B cell (primary cell): Measurements from ENCODE around the gene BMPR1A. TPM values are rescaled to one million over a fixed set of nuclear protein-coding genes. Genes with fewer than 3 reads are reported as not detected.

Source experiments
- ATAC-seq: fragments of 200-7000 bp; cut with Tn5 transposase; one replicate; pipeline ENCODE4 v1.10.0; 2021; ENCODE audit warnings: low read depth, mild to moderate bottlenecking, moderate number of reproducible peaks, moderate library complexity
- CTCF ChIA-PET: fragments of 350-600 bp; sonication (Branson Sonifier 250); formaldehyde crosslinking; loops from one replicate; lab custom pipeline; 2021; ENCODE audit warnings: antibody characterized with exemption, inconsistent platforms; lab: Charles Lee
- POLR2A ChIA-PET: fragments of 350-600 bp; sonication (Branson Sonifier 250); formaldehyde crosslinking; loops from one replicate; lab custom pipeline; 2021; ENCODE audit warnings: antibody characterized with exemption; lab: Charles Lee
- DNase-seq: peaks from one replicate; pipeline ENCODE4 v3.0.0; 2013
- H2AFZ ChIP-seq: 2 replicates; pipeline ENCODE4 v1.6.1; 2012; ENCODE audit warnings: mild to moderate bottlenecking, low read depth, low read length; ENCODE audit not compliant: insufficient read depth, poor library complexity, severe bottlenecking
- H3K27ac ChIP-seq, 2 donors: 1 replicate in 1 of 2; 2 replicates in 1 of 2; pipeline ENCODE4 v1.5.1; 2012 to 2013; ENCODE audit warnings: low read length in 2 of 2, mild to moderate bottlenecking in 2 of 2, moderate library complexity in 1 of 2
- H3K27me3 ChIP-seq, 4 experiments: fragments of 200-600 bp in 1 of 4; sonication (generic) in 1 of 4; replicated peaks in 1 of 4; 1 replicate in 2 of 4; 2 replicates in 2 of 4; pipeline versions ENCODE4 v1.6.1 to v1.7.0; 2013 to 2016; ENCODE audit warnings: low read length in 3 of 4, mild to moderate bottlenecking in 2 of 4, mixed read lengths in 1 of 4, moderate library complexity in 1 of 4; ENCODE audit not compliant: insufficient read depth in 4 of 4, control insufficient read depth in 3 of 4; ENCODE audit errors: control extremely low read depth in 1 of 4
- H3K36me3 ChIP-seq, 2 experiments: replicated peaks in 1 of 2; 1 replicate in 1 of 2; 2 replicates in 1 of 2; pipeline versions ENCODE4 v1.6.1 to v1.7.1; 2013; ENCODE audit warnings: low read length in 1 of 2; ENCODE audit not compliant: insufficient read depth in 2 of 2, control insufficient read depth in 1 of 2; ENCODE audit errors: control extremely low read depth in 1 of 2, extremely low read depth in 1 of 2
- H3K4me1 ChIP-seq, 2 donors: fragments of 200-600 bp in 1 of 2; sonication (generic) in 1 of 2; 1 replicate in 1 of 2; 2 replicates in 1 of 2; pipeline versions ENCODE4 v1.5.1 to v1.6.1; 2013 to 2017; ENCODE audit warnings: low read length in 2 of 2; ENCODE audit not compliant: control insufficient read depth in 2 of 2, insufficient read depth in 2 of 2
- H3K4me2 ChIP-seq: replicated peaks from 2 replicates; pipeline ENCODE3; 2012; ENCODE audit warnings: mild to moderate bottlenecking, low read depth, low read length; ENCODE audit not compliant: poor library complexity, severe bottlenecking
- H3K4me3 ChIP-seq, 5 experiments: fragments of 200-600 bp in 1 of 5; sonication (generic) in 1 of 5; 1 replicate in 3 of 5; 2 replicates in 2 of 5; pipeline versions ENCODE4 v1.5.1 to v1.7.0; 2011 to 2016; ENCODE audit warnings: low read length in 4 of 5, mild to moderate bottlenecking in 4 of 5, low read depth in 2 of 5, control low read depth in 1 of 5, moderate library complexity in 1 of 5; ENCODE audit not compliant: insufficient read depth in 1 of 5; ENCODE audit errors: control extremely low read depth in 1 of 5, extremely low read depth in 1 of 5
- H3K79me2 ChIP-seq: fragments of 200-600 bp; sonication (generic); one replicate; pipeline ENCODE4 v1.6.0; 2016; ENCODE audit warnings: low read length; ENCODE audit not compliant: control insufficient read depth, insufficient read depth
- H3K9ac ChIP-seq: fragments of 200-600 bp; sonication (generic); 2 replicates; pipeline ENCODE4 v1.6.1; 2017; ENCODE audit warnings: mild to moderate bottlenecking, low read length, moderate library complexity
- H3K9me3 ChIP-seq, 3 donors: one replicate each; pipeline versions ENCODE4 v1.6.1 to v1.7.1; 2013; ENCODE audit warnings: low read length in 2 of 3; ENCODE audit not compliant: control insufficient read depth in 2 of 3, insufficient read depth in 1 of 3; ENCODE audit errors: control extremely low read depth in 1 of 3
- H4K20me1 ChIP-seq: 2 replicates; pipeline ENCODE4 v1.6.0; 2012; ENCODE audit warnings: mild to moderate bottlenecking, low read length; ENCODE audit not compliant: insufficient read depth, control insufficient read depth, poor library complexity, severe bottlenecking
- H3K27ac Mint-ChIP-seq: one replicate; pipeline ENCODE4 v1.8.0; 2021; ENCODE audit warnings: mixed read lengths
- H3K27me3 Mint-ChIP-seq: one replicate; pipeline ENCODE4 v1.8.0; 2021; ENCODE audit warnings: mixed read lengths
- H3K4me1 Mint-ChIP-seq: one replicate; pipeline ENCODE4 v1.8.0; 2021; ENCODE audit warnings: mixed read lengths
- H3K4me3 Mint-ChIP-seq: one replicate; pipeline ENCODE4 v1.8.0; 2021; ENCODE audit warnings: mixed read lengths
- H3K9me3 Mint-ChIP-seq: one replicate; pipeline ENCODE4 v1.8.0; 2022; ENCODE audit warnings: mixed read lengths; ENCODE audit not compliant: insufficient read depth
- EZH2 ChIP-seq: IDR thresholded peaks from 2 replicates; pipeline ENCODE4 v1.6.1; 2012; ENCODE audit warnings: borderline replicate concordance, low read depth, mild to moderate bottlenecking, moderate library complexity, low read length; ENCODE audit not compliant: insufficient read depth, poor library complexity, severe bottlenecking
- WGBS: methylation state at CpG from one replicate; pipeline ENCODE4 v1.1.5; 2013; ENCODE audit warnings: missing lambda C conversion rate; ENCODE audit not compliant: insufficient coverage; 5-methylcytosine and 5-hydroxymethylcytosine counted together
- intact Hi-C: fragments of 100-400 bp; cut with micrococcal nuclease; formaldehyde crosslinking; loops from one replicate; pipeline ENCODE4 v1.10.0; 2022
- polyA plus RNA-seq: library from polyadenylated mRNA; depleted of rRNA; stranded (reverse); fragments of >200 nt; gene quantifications from 2 replicates; pipeline ENCODE4 v1.2.3, GENCODE V29; 2012
- small RNA-seq: library from RNA; depleted of rRNA; stranded (forward); fragments of <200 nt; gene quantifications from one replicate; pipeline ENCODE3, GENCODE V24; 2012; ENCODE audit warnings: low replicate concordance, low read depth; ENCODE audit not compliant: insufficient read length
- total RNA-seq, 2 donors: library from RNA; stranded (reverse); fragments of 120-200 nt in 1 of 2; gene quantifications; 1 replicate in 1 of 2; 2 replicates in 1 of 2; pipeline versions ENCODE4 v1.2.3 to v1.2.4, GENCODE V29; 2013 to 2022
- TF ChIP-seq, protein P1 (sequence below): fragments of 200-600 bp; IDR thresholded peaks from one replicate; pipeline ENCODE4 v1.8.0; 2022; ENCODE audit warnings: antibody characterized with exemption, mild to moderate bottlenecking

BMPR1A gene
- total and polyA plus RNA-seq, 2 donors (not counting 1 experiment from before 2014, with no cell fraction given) = 1.9 to 15.1 TPM

- no peak for ATAC-seq
- intact Hi-C loops = no loop called here
- CTCF ChIA-PET = no interaction called here
Measured at GRCh38 chr10:86981716-86982115, 225.3 kb downstream of the BMPR1A start.

More at GRCh38 chr10:86981716-86982115, 225.3 kb downstream of the BMPR1A start:
- Histone ChIP-seq H3K36me3 (no peaks in the 10 kb centered on the region), H3K79me2 (no peaks in the 10 kb centered on the region), H3K27me3 (peaks cover 0 to 5% (median 0%) of the 10 kb centered on the region in 4 experiments), H3K27ac (no peak overlapping the region), H3K9ac (no peak overlapping the region), H3K9me3 (no peaks in the 10 kb centered on the region), H3K4me2 (no peak overlapping the region), H3K4me3 (no peak overlapping the region), H4K20me1 (no peaks in the 10 kb centered on the region), H3K4me1 (no peaks in the 10 kb centered on the region), H2AFZ (no peak overlapping the region)
- TF ChIP-seq EZH2 = no peak
- TF ChIP-seq, protein P1, sequence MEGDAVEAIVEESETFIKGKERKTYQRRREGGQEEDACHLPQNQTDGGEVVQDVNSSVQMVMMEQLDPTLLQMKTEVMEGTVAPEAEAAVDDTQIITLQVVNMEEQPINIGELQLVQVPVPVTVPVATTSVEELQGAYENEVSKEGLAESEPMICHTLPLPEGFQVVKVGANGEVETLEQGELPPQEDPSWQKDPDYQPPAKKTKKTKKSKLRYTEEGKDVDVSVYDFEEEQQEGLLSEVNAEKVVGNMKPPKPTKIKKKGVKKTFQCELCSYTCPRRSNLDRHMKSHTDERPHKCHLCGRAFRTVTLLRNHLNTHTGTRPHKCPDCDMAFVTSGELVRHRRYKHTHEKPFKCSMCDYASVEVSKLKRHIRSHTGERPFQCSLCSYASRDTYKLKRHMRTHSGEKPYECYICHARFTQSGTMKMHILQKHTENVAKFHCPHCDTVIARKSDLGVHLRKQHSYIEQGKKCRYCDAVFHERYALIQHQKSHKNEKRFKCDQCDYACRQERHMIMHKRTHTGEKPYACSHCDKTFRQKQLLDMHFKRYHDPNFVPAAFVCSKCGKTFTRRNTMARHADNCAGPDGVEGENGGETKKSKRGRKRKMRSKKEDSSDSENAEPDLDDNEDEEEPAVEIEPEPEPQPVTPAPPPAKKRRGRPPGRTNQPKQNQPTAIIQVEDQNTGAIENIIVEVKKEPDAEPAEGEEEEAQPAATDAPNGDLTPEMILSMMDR = no peak
- POLR2A ChIA-PET = interaction anchor here (0.5 kb wide), 1 partner anchor 473 kb away, joined by 3 read pairs; no protein-coding TSS in a partner anchor
- Mint-ChIP-seq H3K4me3 (no peak overlapping the region), H3K27ac (no peak overlapping the region), H3K27me3 (peaks cover 8% of the 10 kb centered on the region), H3K4me1 (no peaks in the 10 kb centered on the region), H3K9me3 (no peaks in the 10 kb centered on the region)
- WGBS = 100% methylated on average over 1 of the region's 5 CpGs
- no peak for DNase-seq

Small RNA genes within 50 kb of the gene (small RNA-seq; reads per million reads assigned to genes)
- not detected for gene RNU1-19P

Other genes starting within 250 kb of the BMPR1A start
- gene WAPL, start 234.8 kb upstream of the BMPR1A start, total RNA-seq = 42.8 and 42.9 TPM in 2 replicates
- gene WAPL, start 234.8 kb upstream of the BMPR1A start, polyA plus RNA-seq = 8.3 and 15.4 TPM in 2 replicates
- gene OPN4, start 102.1 kb upstream of the BMPR1A start, total RNA-seq = not detected in 2 replicates
- not detected in 2 replicates for gene OPN4, start 102.1 kb upstream of the BMPR1A start, polyA plus RNA-seq
- gene LDB3, start 88.1 kb upstream of the BMPR1A start, total RNA-seq = 0.07 TPM in 2 replicates
- gene LDB3, start 88.1 kb upstream of the BMPR1A start, polyA plus RNA-seq = 0.01 TPM in 1 of 2 replicates, not detected in the other
- gene MMRN2, start 201.0 kb downstream of the BMPR1A start, total RNA-seq = 1.1 TPM in 1 of 2 replicates, not detected in the other
- gene MMRN2, start 201.0 kb downstream of the BMPR1A start, polyA plus RNA-seq = 1.0 and 2.1 TPM in 2 replicates
- gene SNCG, start 202.0 kb downstream of the BMPR1A start, total RNA-seq = not detected in 2 replicates
- not detected in 2 replicates for gene SNCG, start 202.0 kb downstream of the BMPR1A start, polyA plus RNA-seq
- not detected in 2 replicates for gene ADIRF, start 211.9 kb downstream of the BMPR1A start, total RNA-seq
- not detected in 2 replicates for gene ADIRF, start 211.9 kb downstream of the BMPR1A start, polyA plus RNA-seq